Cardiac muscle cell (in vitro differentiated cells and primary cell): ENCODE data around the gene RASSF1. TPM values are rescaled to one million over a fixed set of nuclear protein-coding genes. Genes with fewer than 3 reads are reported as not detected.

ENCODE experiments used
- DNase-seq, 2 donors: peaks; one replicate each; pipeline versions ENCODE4 v3.0.0 to v3.0.0-alpha.2; 2010 to 2017; ENCODE audit warnings: low read depth in 1 of 2, low spot score in 1 of 2
- H3K27ac ChIP-seq: fragments of 200-600 bp; sonication (generic); 2 replicates; pipeline ENCODE4 v1.5.1; 2016
- H3K27me3 ChIP-seq: fragments of 200-600 bp; sonication (generic); 2 replicates; pipeline ENCODE4 v1.6.0; 2016; ENCODE audit warnings: control low read depth
- H3K36me3 ChIP-seq: fragments of 200-600 bp; sonication (generic); 2 replicates; pipeline ENCODE4 v1.5.1; 2016; ENCODE audit warnings: control low read depth
- H3K4me1 ChIP-seq: fragments of 200-600 bp; sonication (generic); 2 replicates; pipeline ENCODE4 v1.8.1; 2017; ENCODE audit warnings: low read depth, mild to moderate bottlenecking, mixed run types
- H3K4me3 ChIP-seq: fragments of 200-600 bp; sonication (generic); 2 replicates; pipeline ENCODE4 v1.5.1; 2016; ENCODE audit warnings: mild to moderate bottlenecking
- H3K9me3 ChIP-seq: fragments of 200-600 bp; sonication (generic); 2 replicates; pipeline ENCODE4 v1.5.1; 2017; ENCODE audit warnings: low read depth, mild to moderate bottlenecking, control low read depth
- polyA plus RNA-seq: library from polyadenylated mRNA; unstranded; fragments of >200 nt; fragmentation: Nextera tagmentation; extraction: Ambion mirVana; gene quantifications from 2 replicates; pipeline ENCODE4 v1.2.1, GENCODE V29; 2016
- total RNA-seq: library from RNA; depleted of rRNA; stranded (reverse); fragments of >200 nt; gene quantifications from 2 replicates; pipeline ENCODE4 v1.2.3, GENCODE V29; 2016
- TF ChIP-seq, protein P1 (sequence below): IDR thresholded peaks from 2 replicates; pipeline ENCODE4 v1.5.1; 2012; ENCODE audit warnings: low read depth, mild to moderate bottlenecking, low read length

Gene RASSF1
- total and polyA plus RNA-seq, 2 experiments from 2014 or later: 23.1 to 23.8 TPM

DNA sequence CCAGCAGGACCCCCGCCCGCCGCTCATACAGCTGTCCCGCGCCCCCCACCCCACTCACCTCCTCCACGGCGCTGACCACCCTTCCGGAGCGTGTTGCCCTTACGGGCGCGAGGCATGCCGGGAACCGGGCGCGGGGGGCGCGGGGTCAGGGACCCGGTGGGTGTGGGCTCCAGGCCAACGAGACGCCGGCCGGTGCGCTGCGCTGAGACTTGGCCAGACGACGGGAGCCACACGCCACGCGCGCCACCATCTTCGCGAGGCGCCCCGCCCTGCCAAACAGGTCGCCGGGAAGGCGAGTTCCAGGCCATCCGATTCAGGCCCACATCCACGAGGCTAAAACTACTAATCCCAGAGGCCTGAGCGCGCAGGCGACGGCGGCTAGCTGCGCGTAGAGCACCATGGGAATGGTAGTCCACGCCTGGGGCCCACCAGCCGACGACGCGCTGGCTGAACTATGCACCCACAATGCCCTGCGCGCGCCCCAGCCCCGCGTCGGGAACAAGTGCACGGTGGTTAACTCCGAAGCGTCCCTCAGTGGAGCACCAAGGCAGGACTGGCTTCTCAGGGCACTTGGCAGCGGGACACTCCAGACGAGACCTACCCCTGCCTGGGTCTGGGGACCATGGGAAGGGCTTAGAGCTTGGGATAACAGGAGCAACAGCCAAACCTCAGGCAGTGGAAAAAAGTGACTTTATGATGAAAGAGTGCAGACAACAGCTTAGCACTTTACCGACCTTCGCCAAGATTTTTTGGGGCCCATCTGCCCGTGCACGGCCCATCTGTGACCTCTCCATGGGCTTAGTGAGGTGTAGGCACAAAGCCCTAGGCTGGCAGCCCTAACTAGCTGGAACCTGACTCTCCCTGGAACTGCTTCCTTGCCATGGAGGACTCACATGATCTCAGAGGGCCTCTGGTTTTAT lies 48.2 kb downstream of the RASSF1 start, which contains the start of gene IFRD2:
Gene IFRD2, minus strand, starts transcription at position 271 of the 920 bp plus-strand sequence. Its CDS starts 155 bp downstream, at position 116.
- no peaks in the 10 kb centered on the region for H3K9me3 ChIP-seq
- peaks cover 4% of the 10 kb centered on the region for H3K4me1 ChIP-seq
- TF ChIP-seq, protein P1, sequence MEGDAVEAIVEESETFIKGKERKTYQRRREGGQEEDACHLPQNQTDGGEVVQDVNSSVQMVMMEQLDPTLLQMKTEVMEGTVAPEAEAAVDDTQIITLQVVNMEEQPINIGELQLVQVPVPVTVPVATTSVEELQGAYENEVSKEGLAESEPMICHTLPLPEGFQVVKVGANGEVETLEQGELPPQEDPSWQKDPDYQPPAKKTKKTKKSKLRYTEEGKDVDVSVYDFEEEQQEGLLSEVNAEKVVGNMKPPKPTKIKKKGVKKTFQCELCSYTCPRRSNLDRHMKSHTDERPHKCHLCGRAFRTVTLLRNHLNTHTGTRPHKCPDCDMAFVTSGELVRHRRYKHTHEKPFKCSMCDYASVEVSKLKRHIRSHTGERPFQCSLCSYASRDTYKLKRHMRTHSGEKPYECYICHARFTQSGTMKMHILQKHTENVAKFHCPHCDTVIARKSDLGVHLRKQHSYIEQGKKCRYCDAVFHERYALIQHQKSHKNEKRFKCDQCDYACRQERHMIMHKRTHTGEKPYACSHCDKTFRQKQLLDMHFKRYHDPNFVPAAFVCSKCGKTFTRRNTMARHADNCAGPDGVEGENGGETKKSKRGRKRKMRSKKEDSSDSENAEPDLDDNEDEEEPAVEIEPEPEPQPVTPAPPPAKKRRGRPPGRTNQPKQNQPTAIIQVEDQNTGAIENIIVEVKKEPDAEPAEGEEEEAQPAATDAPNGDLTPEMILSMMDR: no peak
- H3K4me3 ChIP-seq: peak within 1 kb of the TSS; percentile 77
- H3K27ac ChIP-seq: peak within 1 kb of the TSS; percentile 66
- H3K36me3 ChIP-seq: no peaks in the 10 kb centered on the region
- no peaks in the 10 kb centered on the region for H3K27me3 ChIP-seq
- DNase-seq: peak; percentile 98

DNA sequence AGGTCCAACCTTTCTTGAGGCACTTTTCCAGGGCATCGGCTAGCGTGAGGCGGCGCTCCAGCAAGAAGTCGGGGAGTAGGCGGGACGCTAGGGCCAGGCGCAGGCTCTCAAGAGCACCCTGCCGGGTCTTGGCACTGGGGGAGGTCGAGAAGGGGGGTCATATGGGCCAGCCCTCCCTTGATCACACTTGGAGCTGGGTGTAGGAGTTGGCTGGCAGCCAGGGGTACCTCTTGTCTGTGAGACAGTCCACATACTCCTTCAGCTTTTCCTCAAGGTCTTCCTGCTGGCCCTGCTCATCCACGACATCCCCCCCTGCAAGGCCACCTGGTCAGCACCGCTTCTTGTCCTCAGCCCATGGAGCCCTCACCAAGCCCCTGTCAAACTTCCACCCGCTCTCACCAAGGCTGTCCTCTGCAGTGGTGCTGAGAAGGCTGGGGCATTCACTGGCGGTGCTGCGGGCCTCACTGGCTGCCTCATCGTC lies 50.4 kb downstream of the RASSF1 start:
- no peak overlapping the region for H3K27ac ChIP-seq
- DNase-seq: no peak
- TF ChIP-seq, protein P1: no peak

DNA sequence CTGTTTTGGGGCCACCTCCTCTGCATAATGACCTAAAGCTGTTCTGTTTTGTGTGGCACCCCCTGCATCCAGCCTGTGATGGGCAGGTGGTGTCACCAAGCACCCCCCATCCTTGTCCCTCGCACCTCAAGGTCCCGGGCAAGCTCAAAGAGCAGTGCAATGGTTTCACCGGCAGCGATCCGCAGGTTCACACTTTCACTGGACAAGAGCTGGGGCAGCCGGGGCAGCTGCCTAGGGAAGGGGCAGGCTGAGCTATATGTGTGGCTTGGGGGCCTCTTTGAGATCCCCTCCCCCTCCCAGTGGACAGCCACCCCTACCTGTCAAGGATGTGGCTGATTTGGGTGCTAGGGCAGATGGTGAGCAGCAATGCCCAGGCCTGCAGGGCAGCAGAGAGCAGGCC lies 51.5 kb downstream of the RASSF1 start:
- Histone ChIP-seq H3K27ac (no peak overlapping the region), H3K4me1 (peaks cover 4% of the 10 kb centered on the region), H3K36me3 (no peaks in the 10 kb centered on the region), H3K27me3 (no peaks in the 10 kb centered on the region), H3K4me3 (no peak overlapping the region), H3K9me3 (no peaks in the 10 kb centered on the region)
- TF ChIP-seq, protein P1: no peak
- DNase-seq: no peak

More for the DNA sequence above, 50.4 kb downstream of the RASSF1 start:
- H3K27me3 ChIP-seq: no peaks in the 10 kb centered on the region
- no peaks in the 10 kb centered on the region for H3K9me3 ChIP-seq
- H3K36me3 ChIP-seq: no peaks in the 10 kb centered on the region
- no peak overlapping the region for H3K4me3 ChIP-seq
- H3K4me1 ChIP-seq: peaks cover 4% of the 10 kb centered on the region

DNA sequence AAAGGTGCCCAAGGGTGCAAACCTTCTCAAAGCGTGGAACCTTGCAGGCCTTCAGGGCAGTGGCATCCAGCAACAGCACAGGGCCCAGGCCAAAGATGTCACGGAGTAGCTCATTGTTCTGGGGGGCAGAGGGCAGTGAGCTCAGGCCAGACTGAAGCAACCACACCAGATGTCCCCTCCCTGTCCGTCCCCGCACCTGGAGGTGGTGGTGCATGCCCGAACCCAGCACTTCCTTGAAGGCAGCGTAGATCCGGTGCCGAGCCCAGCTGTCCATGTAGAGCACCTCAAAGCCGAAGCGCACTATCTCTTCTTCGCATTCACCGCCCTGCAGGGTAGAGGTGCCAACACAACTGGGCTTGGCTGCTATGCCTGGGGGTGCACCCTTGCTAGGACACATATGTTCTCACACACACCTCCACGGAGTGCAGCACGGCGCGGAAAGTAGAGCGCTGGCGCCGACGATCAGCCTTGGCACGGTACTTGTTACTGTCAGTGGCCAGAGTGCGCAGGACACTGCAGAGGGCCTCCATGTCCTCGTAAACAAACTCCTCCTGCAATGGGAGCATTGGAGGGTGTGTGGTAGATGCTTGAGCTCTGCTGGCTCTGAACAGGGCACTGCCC lies 52.1 kb downstream of the RASSF1 start:
- Histone ChIP-seq H3K27ac (peak overlapping the region; percentile 85), H3K27me3 (no peaks in the 10 kb centered on the region), H3K4me3 (no peak overlapping the region), H3K9me3 (no peaks in the 10 kb centered on the region), H3K4me1 (peaks cover 4% of the 10 kb centered on the region), H3K36me3 (no peaks in the 10 kb centered on the region)
- DNase-seq: no peak
- TF ChIP-seq, protein P1: no peak

DNA sequence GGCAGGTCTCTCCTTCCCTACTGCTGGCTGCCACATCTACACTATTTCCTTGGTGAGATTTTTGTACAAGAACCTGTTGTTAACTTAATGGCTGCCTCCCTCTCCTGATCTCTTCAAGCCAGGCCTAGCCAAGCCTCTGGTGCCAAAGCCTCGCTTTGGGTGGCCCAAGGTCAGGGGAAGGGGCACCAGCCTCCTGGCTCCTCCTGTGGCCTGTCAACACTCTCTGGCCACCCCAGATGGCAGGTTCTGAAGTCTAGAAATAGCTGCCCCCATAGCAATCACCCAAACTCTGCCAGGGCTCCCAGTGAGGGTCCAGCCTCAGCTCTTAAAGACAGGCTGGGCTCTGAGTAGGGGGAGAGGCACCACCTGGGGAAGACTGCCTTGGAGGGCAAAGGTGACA lies 53.4 kb downstream of the RASSF1 start:
- Histone ChIP-seq H3K9me3 (no peaks in the 10 kb centered on the region), H3K36me3 (no peaks in the 10 kb centered on the region), H3K4me1 (peaks cover 4% of the 10 kb centered on the region), H3K4me3 (no peak overlapping the region), H3K27ac (peak overlapping the region; percentile 85), H3K27me3 (no peaks in the 10 kb centered on the region)
- TF ChIP-seq, protein P1: no peak
- peak in 1 of 2 donors; percentile 55 for DNase-seq
